ENCODE data around the gene UMAD1.

The UMAD1 gene

DNA sequence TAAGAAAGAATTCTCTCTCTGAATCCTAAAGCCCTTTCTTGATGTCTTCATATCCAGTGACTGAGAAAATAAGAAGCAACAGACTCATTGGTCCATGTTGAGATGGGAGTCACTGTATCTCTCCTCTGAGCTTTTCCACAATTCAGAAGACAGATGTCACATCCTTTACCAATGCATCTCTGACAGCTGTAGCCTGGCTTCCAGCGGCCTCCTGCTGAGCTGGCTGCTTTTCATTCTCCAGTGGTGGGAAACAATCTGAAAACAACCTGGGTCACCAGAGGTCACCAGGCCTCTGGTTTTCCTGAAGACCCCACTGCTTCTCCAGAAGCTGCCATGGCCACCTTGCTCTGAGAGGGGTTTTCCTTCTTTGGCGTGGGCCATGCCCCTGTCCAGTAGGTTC, 96.1 kb downstream of the UMAD1 start:
- no peak for DNase-seq

DNA sequence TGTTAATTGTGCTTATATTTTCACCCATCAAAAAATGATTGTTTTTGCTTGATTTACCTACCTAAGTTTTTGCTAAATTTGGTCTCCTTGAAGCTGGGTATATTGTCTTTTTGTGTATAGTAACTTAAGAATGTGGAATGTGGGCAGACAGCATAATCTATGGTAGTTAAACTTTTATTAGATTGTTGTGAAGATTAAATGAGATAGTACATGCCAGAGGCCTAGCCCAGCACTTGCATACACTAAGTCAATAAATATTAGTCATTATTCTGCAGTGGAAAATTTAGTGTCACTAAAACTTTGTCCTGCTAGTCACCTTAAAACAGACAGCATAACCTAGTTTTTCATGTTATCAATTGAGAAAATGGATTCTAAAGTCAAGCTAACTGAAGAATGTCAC, 97.1 kb downstream of the UMAD1 start:
- no peak for DNase-seq

DNA sequence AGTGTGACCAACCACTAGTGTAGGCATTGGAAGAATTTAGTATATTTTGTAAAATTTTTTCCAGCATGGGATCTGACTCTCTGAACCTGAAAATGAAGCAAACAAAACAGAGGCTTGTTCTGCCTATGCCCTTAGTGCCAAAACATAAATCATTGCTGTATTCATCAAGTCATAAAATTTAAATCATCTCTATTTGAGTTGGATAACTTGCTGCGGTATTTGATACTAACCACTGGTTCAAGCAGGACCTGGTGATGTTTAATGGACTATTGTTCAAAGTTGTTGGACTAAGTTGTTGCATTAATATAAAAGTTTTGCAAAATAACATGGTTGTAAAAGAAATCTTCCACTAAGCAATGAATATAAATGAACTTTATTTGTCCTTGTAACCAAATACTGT, 97.6 kb downstream of the UMAD1 start:
- no peak for DNase-seq

DNA sequence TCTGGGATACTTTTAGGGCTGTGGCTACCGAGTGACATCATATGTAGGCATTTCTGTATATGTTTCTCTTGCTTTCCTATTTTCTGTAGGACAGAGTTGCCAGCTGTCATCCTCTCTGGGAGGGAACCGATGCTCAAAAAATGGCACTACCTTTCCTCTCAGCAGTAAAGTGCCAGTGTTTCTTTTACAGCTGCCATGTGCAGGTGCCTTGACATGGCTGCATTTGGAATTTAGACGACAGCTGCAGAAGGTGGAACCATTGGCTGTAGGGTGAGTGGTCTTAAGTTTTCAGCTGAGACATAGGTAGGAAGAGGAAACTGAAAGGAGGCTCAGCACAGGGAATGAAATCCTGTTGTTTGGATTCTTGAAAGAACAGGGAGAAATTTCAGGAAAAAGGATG, 98.1 kb downstream of the UMAD1 start:
- no peak for DNase-seq

DNA sequence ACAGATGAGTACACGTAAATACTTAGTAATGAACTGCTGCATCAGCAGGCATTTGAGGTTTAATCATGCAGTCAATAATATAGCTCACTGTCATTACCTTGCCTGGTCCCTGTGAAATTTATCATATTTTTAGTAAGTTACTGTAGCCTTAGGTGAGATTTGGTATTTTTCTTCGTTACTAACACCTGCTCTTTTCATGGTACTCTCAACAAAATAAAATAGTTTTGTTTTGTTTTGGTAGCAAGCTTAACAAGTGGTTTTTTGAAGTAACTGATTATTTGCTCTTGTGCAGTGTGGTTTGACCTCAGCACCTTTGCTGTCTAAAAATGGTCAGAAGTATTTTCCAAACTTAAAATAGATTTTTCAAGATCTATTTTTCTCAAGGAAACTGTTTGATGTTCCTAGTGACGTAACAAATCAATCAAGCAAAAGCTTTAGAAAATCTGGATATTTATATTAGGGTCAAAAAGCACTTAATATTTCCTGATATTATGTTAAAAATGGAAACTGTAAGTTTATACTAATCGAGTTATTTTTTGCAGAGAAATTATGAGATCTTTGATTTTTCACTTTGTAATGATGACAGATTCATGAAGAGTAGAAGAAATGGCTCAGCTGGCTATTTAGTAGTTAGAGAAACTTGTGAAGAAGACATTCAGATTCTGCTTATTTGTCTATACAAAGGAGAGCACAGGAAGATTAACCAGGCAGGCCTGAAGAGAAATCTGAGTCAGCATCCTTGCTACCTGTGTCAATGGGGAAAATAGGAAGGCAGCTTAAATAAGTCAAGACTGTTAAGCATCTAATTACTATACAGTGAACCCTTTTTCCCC, 98.9 kb downstream of the UMAD1 start:
- DNase-seq, result no peak

DNA sequence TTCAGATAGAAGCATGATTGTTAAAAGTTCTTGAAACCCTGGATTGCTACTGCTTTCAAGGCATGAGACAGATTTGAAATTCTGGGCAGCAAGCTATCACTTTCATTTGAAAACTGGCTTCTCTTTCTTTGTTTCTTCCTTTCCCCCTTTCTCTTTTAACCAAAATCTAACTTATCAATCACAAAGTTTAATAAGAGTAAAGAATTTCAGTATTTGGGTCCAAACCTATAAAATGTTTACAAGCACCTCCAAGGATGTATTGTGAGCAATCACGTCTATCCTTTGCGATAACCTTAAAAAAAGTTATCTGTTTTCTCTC, 99.4 kb downstream of the UMAD1 start:
- DNase-seq, result no peak

DNA sequence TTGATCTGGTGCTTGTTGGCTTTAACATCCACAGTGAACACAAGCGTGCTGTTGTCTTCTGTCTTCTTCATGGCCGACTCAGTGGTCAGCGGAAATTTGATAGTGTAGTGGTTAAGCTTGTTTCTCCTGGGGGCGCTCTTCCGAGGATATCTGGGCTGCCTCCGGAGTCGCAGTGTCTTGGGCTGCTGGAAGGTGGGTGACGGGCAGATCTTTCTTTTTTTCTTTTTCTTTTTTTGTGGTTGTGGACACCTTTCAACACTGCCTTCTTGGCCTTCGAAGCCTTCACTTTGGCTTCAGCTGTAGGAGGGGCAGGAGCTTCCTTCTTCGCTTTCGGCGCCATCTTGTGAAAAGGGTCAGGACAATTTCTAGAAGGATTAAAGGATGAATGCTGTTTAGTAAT, 101.7 kb downstream of the UMAD1 start:
- no peak for DNase-seq

DNA sequence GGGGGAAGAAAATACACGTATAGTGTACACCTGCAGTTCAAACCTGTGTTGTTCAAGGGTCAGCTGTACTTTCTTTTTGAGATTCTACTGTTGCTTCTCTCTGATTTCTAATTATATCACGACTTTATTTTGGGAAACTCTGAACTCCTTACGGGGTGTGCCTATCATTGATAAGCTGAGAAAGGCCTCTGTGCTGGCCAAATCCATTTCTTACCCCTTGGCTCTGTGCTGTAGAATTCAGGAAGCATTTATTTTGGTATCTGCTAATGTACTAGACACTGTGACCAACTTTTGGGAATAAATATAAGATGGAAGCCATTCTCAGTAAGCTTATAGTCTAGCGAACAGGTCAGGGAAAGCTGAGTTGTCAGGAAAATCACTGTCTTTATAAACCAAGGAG, 104.7 kb downstream of the UMAD1 start:
- DNase-seq, result no peak

DNA sequence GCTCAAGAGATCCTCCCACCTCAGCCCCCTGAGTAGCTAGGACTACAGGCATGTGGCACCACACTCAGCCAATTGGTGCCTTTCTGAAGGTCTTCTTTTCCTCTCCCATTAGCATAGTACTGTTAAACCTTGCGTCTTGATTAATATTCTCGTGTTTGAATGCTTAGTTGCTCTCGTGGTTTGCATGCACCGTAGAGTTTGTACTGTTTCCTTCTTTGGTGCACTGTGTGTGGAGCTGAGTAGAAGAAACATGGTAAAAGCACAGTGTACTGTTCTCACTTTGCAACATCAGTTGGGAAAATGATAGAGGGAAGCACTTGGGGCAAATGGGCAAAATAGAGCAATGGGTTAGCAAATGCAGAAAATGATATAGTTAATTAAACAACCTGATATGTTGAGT, 105.4 kb downstream of the UMAD1 start:
- no peak for DNase-seq

DNA sequence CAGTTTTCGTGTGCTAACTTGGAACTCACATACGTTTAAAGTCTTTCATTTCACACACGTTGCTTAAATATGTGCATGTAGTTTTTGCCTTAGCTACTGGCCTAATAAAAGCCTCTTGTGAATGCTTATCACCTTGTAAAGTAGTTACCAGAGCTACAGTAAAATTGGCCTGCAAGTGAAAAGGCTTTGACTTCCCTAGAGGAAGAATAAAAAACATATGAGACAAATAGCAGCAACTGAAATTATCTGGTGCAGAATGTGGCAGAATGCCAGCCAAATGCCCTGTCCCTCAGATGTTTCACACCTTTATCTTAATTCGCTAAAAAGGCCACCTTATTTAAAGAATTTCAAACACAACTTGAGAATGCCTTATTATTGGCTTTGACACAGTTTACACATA, 105.9 kb downstream of the UMAD1 start:
- no peak for DNase-seq

DNA sequence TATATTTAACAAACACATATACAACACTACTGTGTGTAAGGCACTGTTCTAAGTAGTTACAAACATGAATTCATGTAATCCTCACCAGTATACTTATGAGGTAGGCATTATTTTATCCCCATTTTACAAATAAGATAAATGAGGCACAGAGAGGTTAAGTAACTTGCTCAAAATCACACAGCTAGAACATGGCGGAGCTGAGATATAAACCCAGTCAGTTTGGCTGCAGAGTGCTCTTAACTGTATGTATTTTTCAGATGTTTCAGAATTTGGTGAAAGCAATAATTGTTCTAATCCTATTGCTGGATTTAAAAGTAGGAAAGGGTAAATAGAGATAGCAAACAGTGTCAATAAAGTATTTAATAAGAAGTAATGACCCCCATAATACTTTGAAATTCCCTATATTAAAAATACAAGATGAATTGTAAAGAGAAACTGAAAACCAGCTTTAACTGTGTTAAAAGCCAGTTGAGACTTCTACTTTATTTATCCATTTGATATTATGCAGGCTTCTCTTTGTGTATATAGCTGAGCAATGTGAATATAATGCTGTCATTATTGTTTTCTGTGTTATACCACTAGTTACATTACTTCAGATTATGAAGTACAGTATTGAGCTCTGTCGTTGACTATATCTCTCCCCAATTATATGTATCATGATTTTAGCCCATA, 110.2 kb downstream of the UMAD1 start:
- DNase-seq, result no peak

DNA sequence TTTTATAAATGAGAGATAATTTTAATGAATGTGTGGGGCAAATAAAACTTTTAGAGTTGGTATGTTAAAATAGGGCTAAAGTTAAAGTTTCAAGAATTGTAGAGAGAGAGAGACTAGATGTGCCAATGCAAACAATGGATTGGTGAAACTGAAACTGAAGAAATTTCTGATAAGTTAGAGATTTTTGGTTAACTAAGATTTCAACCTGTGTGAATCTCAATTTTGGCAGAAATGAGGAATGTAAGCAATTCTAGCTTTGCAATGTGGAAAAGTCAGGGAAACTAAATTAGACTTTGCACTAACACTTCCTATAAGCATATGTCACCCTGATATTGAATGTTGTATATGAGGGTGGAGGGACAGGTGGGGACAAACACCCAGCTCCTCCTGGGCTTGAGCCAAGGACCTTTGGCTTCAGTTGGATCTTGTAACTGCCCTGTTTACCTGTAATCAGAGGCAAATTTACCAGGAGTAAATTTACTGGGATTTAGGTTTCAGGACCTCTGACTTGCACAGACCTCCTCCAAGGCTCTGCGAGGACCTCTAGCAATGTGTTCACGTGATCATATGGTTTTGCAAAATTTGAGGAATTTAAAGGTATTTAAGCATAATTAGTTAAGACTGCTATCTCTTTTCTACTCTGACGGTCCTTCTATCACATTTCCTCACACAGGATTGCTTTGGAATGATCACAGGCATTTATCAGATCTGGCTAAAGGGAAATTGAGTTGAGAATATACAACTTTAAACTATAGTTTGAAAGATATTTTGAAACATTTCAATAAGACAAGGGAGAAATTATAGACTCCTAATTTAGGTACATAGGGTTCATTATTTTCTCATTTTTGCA, 110.9 kb downstream of the UMAD1 start:
- no peak for DNase-seq

DNA sequence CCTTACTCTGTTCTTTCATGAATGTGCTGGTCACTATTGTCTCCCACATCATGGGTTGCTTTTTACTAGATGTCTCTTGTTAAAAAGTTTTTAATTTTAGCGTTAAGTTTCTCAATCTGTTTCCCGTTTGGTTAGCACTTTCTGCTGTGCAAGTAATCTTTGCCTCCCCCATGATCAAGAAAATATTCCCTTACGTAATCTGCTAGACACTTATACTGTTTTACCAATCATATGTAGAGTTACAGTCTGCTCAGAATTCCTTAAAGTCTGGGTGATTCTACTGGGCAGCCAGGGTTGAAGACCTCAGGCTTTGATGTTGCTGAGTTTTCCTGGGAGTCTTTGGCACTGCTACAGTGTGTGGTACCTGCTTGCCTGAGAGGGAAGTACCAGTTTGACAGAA, 116.0 kb downstream of the UMAD1 start:
- no peak for DNase-seq

DNA sequence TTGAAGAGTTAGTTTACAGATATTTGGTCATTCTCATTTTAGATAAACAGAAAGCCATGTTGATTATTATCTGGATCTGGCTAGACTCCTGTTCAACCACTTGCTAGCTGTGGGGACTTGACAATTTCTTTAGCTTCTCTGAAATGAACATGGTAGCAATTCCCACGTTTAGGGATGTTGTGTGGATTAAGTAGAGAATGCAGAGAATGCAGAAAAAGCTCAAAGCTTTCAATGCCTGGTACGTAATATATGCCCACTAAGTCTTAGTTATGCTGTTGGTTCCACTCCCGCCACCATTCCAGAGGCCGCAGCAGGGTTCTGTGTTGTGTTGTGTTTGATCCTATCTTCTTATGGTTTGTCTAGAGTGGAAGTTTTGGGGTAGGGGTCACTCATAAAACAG, 117.0 kb downstream of the UMAD1 start:
- DNase-seq, result no peak

DNA sequence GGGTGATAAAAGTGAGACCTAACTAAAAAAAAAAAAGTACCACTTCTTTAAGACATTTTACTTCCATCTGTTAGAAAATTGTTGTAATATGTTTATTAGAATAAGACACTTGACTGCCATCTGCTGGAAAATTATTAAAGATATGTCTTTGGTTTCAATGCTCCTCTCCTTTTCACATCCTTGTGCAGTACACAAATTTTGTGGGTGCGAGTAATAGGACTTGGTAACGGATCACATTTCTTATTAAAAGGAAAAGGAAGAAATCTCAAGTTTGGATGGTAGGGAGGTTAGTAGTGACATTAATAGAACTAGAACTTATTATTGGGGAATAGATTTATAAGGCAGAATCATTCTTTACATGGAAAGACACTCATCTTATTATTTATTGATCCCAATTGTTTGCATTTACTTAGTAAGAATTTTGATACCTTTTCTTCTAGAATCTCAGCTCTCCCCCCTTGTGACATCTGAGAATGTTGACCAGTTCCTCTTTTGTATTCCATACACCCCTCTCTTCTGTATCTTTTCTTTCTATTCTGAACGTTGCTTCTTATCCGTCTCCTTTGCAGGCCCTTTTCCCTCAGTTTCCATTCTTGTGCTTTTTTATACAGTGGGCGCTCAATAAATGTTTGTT, 120.9 kb downstream of the UMAD1 start:
- DNase-seq, result peak in 1 of 2 donors; percentile 69

DNA sequence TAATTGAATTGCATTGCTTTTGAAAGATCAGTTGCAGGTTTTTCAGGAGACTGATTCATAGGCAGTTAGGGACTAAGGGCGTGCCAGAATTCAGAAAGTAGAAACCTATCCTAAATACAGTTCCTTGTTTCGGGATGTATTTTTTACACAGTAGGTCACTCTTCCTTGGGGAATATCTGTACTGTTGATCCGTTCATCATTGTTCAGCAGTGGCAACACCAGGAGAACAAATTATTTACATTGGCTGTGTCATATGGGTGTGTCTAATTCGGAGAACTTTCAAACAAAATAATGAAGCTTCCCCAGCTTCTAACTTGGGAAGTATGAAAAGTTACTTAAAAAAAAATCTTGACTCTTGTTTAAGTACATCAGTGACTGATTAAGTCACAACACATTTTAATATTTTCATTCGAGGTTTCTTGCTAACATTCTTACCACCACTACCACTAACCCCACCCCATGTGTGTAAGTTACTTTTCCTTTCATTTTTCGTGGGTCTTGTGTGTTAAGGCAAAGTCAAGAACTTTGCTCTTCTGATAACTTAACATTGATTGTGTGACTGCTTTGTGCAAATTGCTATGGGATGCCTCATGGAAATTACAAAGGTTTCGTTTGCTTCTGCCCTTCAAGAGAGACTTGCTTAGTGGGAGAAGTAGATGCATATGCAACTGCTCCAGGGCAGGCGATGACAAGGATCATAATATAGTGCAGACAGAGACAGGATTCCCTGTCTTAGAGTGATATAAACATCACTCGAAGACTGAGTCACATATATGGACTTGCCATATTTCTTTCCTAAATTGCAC, 121.6 kb downstream of the UMAD1 start:
- DNase-seq, result peak in 1 of 2 donors; percentile 69

DNA sequence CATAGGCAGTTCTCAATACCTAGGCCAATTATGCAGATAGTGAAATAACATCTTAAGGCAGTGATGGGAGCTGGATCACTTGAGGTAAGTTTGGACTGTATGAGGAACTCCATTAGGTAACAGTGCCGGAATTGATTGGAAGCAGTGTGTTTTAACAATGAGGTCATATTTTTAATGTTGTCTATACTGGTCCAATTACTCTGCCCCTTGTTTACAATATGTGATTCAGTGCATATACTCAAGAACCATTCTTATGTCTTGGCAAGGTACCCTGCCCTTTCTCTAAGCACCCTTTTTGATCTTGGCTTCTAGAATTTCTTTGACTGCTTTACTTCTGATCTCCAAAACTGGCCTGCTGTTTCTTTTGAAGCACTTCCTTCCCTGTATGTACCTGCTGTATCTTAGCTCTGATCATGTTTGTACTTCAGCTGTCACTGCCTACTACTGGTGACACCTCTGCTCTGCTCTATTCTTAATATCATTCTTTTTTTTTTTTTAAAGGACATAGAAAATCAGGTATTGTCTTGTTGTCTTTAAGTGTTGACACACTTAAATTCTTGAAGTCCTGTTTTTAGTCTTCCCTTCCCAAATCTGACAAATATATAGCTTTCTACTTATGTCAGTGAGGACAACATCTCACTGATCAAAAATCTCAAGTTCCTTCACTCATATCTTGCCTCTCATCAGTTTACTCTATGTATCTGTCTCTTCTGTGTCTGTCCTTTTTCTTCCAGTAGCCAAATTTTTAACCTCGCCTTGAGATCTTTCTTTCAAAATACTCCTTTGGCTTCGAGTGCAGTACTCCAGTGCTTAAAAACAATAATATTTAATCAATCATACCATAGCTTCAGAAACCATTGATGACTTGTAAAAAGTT, 124.2 kb downstream of the UMAD1 start:
- peak in 1 of 2 donors; percentile 52 for DNase-seq

DNA sequence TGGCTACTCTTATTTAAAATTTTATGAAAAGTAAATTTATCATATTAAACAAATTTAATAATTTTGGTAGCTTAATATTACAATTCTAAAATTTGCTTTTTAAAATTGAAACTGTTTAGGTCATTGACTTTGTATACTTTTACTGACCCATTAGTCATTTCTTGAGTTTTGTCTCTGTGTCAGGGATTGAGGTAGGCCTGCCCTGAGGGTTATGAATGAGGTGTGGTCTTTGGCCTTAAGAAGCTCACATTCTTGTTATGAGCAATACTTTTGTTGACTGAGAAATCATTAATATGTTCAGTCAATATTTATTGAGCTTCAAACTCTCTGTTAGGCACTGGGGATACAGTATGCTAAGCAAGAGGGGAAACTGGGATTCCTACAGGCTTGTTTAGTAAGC, 124.9 kb downstream of the UMAD1 start:
- no peak for DNase-seq

DNA sequence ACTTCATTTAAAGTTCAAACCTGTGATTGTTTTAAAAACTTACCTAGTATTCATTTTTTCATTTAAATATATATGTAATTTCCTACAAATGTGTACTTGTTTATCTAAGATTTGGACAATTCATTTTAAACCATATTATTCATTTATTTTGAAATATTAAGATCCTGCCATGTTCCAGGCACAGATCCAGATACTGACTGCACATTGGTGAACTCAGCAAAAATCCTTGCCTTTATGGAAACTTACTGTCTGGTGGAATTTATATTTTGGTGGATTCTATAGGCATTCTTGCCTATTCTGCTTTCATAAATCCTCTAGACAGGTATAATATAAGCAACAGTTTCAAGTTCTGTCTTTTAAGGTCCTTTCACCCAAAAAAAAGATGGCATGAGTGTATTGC, 126.1 kb downstream of the UMAD1 start:
- no peak for DNase-seq

DNA sequence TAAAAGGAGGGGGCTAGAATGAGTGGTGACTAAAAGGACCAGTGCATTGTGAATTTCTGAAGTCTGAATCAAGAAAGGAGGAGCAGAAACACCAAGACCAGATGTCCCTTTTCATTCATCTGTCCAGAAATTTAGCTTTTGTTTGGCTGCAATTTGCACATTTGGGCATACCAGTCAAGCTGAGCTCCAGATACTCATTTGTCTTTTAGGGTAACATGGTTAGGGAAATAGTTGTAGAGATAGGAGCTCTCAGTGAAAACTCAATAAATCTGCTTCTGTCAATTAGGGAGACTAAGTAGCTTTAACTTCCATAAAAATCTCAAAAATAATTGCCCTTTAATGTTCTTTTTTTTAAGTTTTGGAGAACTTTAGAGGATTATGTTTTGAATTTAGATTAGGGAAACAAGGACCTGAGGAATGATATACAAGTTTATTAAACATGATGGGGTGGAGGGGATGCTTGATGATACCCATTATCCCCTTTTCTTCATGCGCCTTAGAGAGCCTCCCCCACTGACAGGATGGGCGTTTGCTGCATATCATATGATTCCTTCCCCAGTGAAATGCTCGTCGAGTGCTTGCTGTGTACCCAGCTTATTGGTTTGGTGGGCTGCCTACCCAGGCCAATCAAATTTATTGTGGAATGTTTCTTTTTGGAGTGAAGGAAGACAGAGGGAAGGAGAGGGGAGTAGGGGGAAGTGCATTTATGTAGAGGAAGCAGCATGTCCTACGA, 128.6 kb downstream of the UMAD1 start:
- DNase-seq, result no peak

Measured in CD4-positive, alpha-beta T cell treated with Interleukin-4 for 1 hour (primary cell).